NCI-H1105 treated with DMSO at 0.1 percent for 48 hours (cell line): ENCODE results near the gene NEAT1.
"Not testable (repeated sequence)": the region's sequence is repeated elsewhere in the genome, so short reads cannot be mapped to it uniquely, and the experiment has no call there.

Source experiments
- DNase-seq: peaks from one replicate; lab custom pipeline; 2025; lab: John Stamatoyannopoulos, UW

Gene NEAT1

GRCh38 chr11:65448418-65449105 lies 26.0 kb downstream of the NEAT1 start:
- no peak for DNase-seq

GRCh38 chr11:65451301-65451700 lies 28.7 kb downstream of the NEAT1 start:
- not testable (repeated sequence) for DNase-seq

GRCh38 chr11:65452259-65452658 lies 29.7 kb downstream of the NEAT1 start:
- DNase-seq: not testable (repeated sequence)

- DNase-seq: no peak
Measured at GRCh38 chr11:65452806-65453490, 30.4 kb downstream of the NEAT1 start.

GRCh38 chr11:65454311-65454695 lies 31.7 kb downstream of the NEAT1 start:
- DNase-seq: no peak

GRCh38 chr11:65454696-65455456 lies 32.3 kb downstream of the NEAT1 start:
- DNase-seq: peak; percentile 85

GRCh38 chr11:65456418-65456817 lies 33.8 kb downstream of the NEAT1 start:
- no peak for DNase-seq

- DNase-seq: no peak
Measured at GRCh38 chr11:65459552-65459951, 37.0 kb downstream of the NEAT1 start.

- DNase-seq: not testable (repeated sequence)
Measured at GRCh38 chr11:65465471-65465870, 42.9 kb downstream of the NEAT1 start.

- DNase-seq: not testable (repeated sequence)
Measured at GRCh38 chr11:65467306-65467705, 44.7 kb downstream of the NEAT1 start.

- peak; percentile 40 for DNase-seq
Measured at GRCh38 chr11:65468874-65469333, 46.3 kb downstream of the NEAT1 start.

GRCh38 chr11:65470433-65471049 lies 47.9 kb downstream of the NEAT1 start:
- DNase-seq: no peak

- no peak for DNase-seq
Measured at GRCh38 chr11:65471447-65471891, 48.9 kb downstream of the NEAT1 start.

- not testable (repeated sequence) for DNase-seq
Measured at GRCh38 chr11:65472588-65473277, 50.1 kb downstream of the NEAT1 start.

GRCh38 chr11:65473278-65473860 lies 50.8 kb downstream of the NEAT1 start:
- DNase-seq: no peak

GRCh38 chr11:65474864-65475263 lies 52.3 kb downstream of the NEAT1 start:
- no peak for DNase-seq

- DNase-seq: no peak
Measured at GRCh38 chr11:65476632-65477148, 54.1 kb downstream of the NEAT1 start.

GRCh38 chr11:65477149-65477965 lies 54.8 kb downstream of the NEAT1 start:
- peak; percentile 92 for DNase-seq

- DNase-seq: no peak
Measured at GRCh38 chr11:65478388-65479183, 56.0 kb downstream of the NEAT1 start.
